Bronchial epithelial cell (primary cell): ENCODE results near the gene EIF3J. TPM values are rescaled to one million over a fixed set of nuclear protein-coding genes. Genes with fewer than 3 reads are reported as not detected.
"Not testable (repeated sequence)": the region's sequence is repeated elsewhere in the genome, so short reads cannot be mapped to it uniquely, and the experiment has no call there.

Experiments
- DNase-seq: peaks from one replicate; pipeline ENCODE4 v3.0.0-alpha.2; 2010; ENCODE audit warnings: low read depth
- FAIRE-seq: peaks from 2 replicates; lab custom pipeline; 2011; peaks lifted over from hg19 to GRCh38; lab: Jason Lieb, UNC
- H3K27me3 ChIP-seq: 2 replicates; pipeline ENCODE4 v1.5.1; 2011; ENCODE audit warnings: low read length; ENCODE audit not compliant: control insufficient read depth, insufficient read depth
- H3K36me3 ChIP-seq: 2 replicates; pipeline ENCODE4 v1.5.1; 2011; ENCODE audit warnings: low read length; ENCODE audit not compliant: control insufficient read depth, insufficient read depth
- H3K4me3 ChIP-seq: 2 replicates; pipeline ENCODE4 v1.5.1; 2011; ENCODE audit warnings: mild to moderate bottlenecking, low read depth, low read length, control low read depth
- CTCF ChIP-seq: IDR thresholded peaks from 2 replicates; pipeline ENCODE4 v1.5.1; 2011; ENCODE audit warnings: mild to moderate bottlenecking, moderate library complexity, low read length, control low read depth, inconsistent platforms; ENCODE audit not compliant: insufficient read depth, severe bottlenecking
- total RNA-seq: library from RNA; depleted of rRNA; stranded (reverse); fragments of >200 nt; gene quantifications from 2 replicates; pipeline ENCODE4 v1.2.1, GENCODE V29; 2014

Gene EIF3J
- total RNA-seq, 1 donor from 2014 or later, result 52.4 TPM

GRCh38 chr15:44545913-44546802 is 9.2 kb downstream of the EIF3J start:
- H3K27me3 ChIP-seq, result no peaks in the 10 kb centered on the region
- peak; percentile 24 for TF ChIP-seq CTCF
- DNase-seq (peak; percentile 46), FAIRE-seq (no peak)
- H3K36me3 ChIP-seq, result no peaks in the 10 kb centered on the region
- H3K4me3 ChIP-seq, result no peak overlapping the region

GRCh38 chr15:44549152-44549551 is 12.2 kb downstream of the EIF3J start:
- FAIRE-seq, H3K4me3 ChIP-seq, DNase-seq, H3K36me3 ChIP-seq, H3K27me3 ChIP-seq: not testable (repeated sequence)

- FAIRE-seq, result no peak
- Histone ChIP-seq H3K4me3 (no peak overlapping the region), H3K27me3 (no peaks in the 10 kb centered on the region), H3K36me3 (peaks cover 4% of the 10 kb centered on the region)
- peak; percentile 58 for DNase-seq
- TF ChIP-seq CTCF, result peak; percentile 22
Measured at GRCh38 chr15:44550256-44550655, 13.3 kb downstream of the EIF3J start.

- no peak overlapping the region for H3K4me3 ChIP-seq
- FAIRE-seq (no peak), DNase-seq (no peak)
- H3K27me3 ChIP-seq, result no peaks in the 10 kb centered on the region
- TF ChIP-seq CTCF, result no peak
- H3K36me3 ChIP-seq, result peaks cover 6% of the 10 kb centered on the region
Measured at GRCh38 chr15:44550734-44551133, 13.8 kb downstream of the EIF3J start.

GRCh38 chr15:44554934-44555723 is 18.2 kb downstream of the EIF3J start:
- no peak for DNase-seq
- Histone ChIP-seq H3K36me3 (peaks cover 9% of the 10 kb centered on the region), H3K27me3 (no peaks in the 10 kb centered on the region), H3K4me3 (no peak overlapping the region)
- no peak for TF ChIP-seq CTCF
- FAIRE-seq, result no peak

GRCh38 chr15:44560926-44561325 is 24.0 kb downstream of the EIF3J start:
- FAIRE-seq, H3K4me3 ChIP-seq, DNase-seq, H3K27me3 ChIP-seq: not testable (repeated sequence)
- peaks cover 17% of the 10 kb centered on the region for H3K36me3 ChIP-seq
